Skin epidermis (tissue), 12 donors: Measurements from ENCODE around the gene PSMB5.
A peak's percentile ranks its signal among the peaks of the same experiment; 100 is the strongest.

Experiments used
- H3K27ac ChIP-seq, 21 experiments: fragments of 200-600 bp; sonication (generic) in 11 of 21; one replicate each; pipeline ENCODE4 v1.5.0; 2020; ENCODE audit warnings: mild to moderate bottlenecking in 3 of 21, inconsistent platforms in 2 of 21, moderate library complexity in 2 of 21
- H3K4me3 ChIP-seq, 7 experiments: fragments of 200-600 bp; sonication (generic) in 2 of 7; one replicate each; pipeline ENCODE4 v1.5.0; 2020; ENCODE audit warnings: inconsistent platforms in 2 of 7, mild to moderate bottlenecking in 2 of 7, moderate library complexity in 1 of 7

The PSMB5 gene

DNA sequence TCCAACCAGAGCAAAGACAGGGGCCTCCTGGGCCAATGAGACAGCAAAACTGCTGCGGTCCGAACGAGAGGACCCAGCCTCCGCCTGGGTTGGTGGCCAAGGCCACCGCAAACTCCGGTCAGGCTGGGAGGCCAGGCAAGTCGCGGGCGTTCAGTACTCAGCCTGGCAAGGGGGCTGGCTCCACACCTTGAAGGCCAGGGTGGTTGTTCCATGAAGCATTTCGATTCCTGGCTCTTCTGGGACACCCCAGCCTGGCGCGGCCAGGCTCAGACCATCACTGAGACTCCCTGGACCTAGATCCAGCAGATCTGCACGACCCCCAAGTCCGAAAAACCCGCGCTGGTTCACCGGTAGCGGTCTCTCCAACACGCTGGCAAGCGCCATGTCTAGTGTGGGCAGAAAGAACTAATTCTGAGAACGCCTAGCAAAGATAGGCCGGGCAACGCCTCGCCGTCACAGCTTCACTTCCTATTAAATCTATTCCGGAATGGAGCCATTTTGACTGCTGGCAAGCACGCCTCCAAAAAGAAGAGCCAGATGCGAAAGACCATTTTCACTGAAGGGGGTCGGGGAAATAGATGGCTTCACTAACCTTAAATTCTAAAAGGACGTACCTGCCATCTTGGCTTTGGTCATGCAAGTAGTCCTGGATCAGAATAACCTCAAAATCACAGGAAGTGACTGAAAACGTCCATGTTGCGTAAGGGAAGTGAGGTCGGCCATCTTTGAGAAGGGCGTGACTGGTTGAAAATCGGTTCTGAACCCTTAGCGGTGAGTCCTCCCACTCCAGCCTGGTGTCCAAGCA, at the start of gene PSMB5:
TSS of gene PSMB5 (minus strand) at position 403 of the 805 bp plus-strand sequence. CDS start at position 384, 19 bp downstream.
- H3K27ac ChIP-seq = peak within 1 kb of the TSS; percentile 85 to 99 (median 95)
- peak within 1 kb of the TSS; percentile 56 to 95 (median 85) for H3K4me3 ChIP-seq

DNA sequence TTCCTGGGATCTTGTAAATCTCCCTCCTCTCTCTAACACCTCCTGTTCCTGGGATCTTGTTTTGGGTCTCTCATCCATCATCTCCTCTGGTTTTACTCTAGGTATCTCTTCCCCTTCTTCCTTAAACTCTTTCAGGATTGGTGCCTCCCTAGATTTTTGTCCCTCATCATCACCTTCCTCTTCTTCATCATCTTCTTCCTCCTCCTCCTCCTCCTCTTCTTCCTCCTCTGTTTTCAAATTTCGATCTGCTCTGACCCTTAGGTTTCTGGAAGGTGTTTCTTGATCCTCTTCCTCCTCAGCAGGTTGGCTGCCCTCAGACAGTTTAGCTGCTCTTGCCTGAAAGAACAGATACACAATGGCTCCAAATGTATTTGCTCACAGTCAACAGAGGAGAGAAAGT, 45.8 kb upstream of the PSMB5 start:
- H3K27ac ChIP-seq = peak overlapping the region in 6 of 21 experiments; percentile 30 to 80 (median 76)
- H3K4me3 ChIP-seq = no peak overlapping the region

DNA sequence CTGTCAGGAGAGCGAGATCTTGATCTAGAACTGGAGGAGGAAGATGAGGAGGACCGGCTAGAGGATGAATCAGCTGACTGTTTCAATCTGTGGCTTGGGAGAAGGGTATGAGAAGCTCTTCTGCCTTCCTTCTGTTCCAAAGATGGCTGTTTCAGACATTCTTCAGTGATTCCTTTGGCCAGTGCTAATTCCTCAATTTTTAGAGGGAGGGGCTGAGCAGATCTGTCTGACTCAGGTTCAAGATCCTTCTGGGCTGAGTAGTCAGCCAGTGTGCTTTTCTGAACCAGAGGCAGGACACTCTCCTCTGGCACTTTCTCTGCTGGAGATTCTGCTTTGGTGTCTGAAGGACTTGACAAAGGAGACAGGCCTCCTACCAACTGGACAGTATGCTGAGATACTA, 45.0 kb upstream of the PSMB5 start:
- Histone ChIP-seq H3K4me3 (no peak overlapping the region), H3K27ac (peak overlapping the region in 13 of 21 experiments; percentile 19 to 80 (median 56))

DNA sequence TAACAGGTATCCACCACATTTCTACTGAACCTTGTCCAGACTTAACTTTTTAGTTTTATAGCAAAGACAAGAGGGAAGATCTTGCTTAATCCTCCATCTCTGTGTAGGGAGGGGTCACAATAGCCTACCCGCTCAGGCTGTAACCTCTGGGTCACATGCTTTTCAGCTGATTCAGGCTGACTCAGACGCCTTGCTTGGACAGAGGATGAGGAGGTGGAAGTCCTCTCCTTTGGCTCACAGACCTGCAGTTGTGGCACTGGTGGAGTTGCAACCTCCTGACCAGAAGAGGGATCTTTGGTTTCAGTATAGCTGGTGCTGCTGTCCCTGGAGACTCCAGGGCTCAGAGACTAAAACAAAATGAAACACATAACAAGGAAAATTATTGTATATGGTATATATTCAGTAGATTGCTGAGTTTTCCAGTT, 44.0 kb upstream of the PSMB5 start:
- Histone ChIP-seq H3K27ac (peak overlapping the region in 18 of 21 experiments; percentile 6 to 80 (median 54)), H3K4me3 (no peak overlapping the region)

DNA sequence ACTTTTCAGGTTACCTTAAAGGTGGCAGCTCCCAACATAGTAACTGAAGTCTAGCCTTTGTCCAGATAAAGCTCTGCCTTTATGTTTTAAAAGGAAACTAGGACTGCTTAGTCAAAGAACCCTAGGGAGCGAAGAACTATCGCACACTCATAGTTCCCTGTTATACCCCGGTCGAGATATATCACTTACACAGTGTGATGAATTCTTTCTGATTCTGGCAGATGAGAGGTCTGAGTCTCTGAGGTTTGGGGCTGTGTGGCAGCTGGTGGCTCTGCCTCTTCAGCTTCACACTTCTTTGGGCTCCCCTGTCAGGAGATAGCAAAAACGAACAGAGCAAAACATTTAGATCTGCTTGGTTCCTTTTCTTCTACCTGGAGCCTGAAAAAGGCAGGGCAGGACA, 43.3 kb upstream of the PSMB5 start:
- Histone ChIP-seq H3K27ac (peak overlapping the region in 16 of 21 experiments; percentile 6 to 80 (median 58)), H3K4me3 (no peak overlapping the region)

DNA sequence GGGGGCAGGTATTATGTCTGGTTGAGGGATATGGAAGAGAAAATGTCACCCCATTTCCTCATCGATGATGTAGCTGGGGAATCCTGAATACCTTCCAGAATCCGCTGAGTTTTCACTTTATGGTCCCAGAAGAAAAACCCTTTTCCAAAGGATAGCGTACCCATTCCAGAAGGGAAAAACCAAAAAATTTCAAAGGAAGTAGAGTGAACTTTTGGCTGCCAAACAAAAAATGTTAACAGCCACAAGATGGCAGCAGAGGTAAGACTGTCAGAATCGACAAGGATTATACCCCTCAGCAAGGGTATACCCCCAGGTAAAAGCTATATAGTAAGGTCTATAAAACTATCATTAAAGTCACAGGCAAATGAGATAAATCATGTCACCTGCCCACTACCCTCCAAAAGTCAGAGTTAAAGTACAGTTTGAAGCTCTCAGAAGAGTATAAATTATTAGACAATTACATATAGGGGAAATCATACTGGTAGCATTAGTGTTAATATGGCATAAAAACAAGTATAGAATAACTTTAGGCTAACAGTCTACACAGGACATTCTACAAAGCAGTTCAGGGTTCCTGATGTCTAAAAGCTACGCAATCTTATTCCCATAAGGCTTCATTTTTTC, 42.2 kb upstream of the PSMB5 start:
- no peak overlapping the region for H3K27ac ChIP-seq
- no peak overlapping the region for H3K4me3 ChIP-seq

DNA sequence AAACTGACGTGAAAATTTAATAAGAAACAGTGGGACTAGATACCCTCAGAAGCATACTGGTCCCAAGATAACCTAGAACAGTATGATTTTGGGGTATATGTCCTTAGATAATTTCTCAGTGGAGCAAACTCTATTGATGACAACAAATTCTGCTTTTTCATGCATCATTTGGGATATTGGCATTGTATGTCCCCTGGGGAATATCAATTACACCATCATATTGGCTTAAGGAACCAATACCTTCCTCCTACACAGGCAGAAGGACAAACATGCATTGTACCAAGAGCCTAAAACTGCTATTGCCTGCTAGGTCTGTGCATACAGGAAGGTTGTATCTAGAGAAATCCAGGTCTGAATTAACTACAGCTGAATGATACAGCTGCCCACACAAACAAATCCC, 40.2 kb upstream of the PSMB5 start:
- H3K27ac ChIP-seq = peak overlapping the region in 1 of 21 experiments; percentile 8
- H3K4me3 ChIP-seq = no peak overlapping the region

DNA sequence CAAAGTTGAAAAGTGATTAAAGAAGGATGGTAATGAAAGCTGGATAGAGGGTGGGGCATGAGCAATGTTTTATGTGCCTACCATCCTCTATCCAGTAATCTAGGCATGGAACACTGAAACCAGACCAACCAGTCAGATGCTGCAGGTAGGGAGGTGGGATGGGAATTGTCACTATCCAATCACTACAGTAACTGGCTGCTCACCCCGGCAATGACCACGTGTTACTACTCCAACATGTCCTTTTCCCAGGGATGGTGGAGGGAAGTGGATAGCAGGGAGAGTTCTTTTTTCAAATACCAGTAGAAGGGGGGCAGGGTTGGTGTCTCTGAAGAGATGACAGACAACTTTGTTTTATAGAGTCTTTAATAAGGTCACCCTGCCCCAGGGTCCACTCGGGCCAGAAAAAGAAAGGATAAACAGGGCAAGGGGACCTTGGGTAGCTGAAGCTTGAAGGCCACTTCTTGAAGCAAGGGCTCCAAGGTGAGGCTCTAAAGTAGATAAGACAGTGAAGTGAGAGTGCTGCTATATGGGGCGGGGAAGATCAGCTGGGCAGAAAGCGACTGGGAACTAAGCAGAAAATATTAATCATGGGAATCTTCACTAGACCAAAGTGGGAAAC, 37.3 kb upstream of the PSMB5 start:
- Histone ChIP-seq H3K4me3 (peak overlapping the region in 4 of 7 experiments; percentile 44 to 61 (median 59)), H3K27ac (peak overlapping the region in 20 of 21 experiments; percentile 54 to 91 (median 81))

DNA sequence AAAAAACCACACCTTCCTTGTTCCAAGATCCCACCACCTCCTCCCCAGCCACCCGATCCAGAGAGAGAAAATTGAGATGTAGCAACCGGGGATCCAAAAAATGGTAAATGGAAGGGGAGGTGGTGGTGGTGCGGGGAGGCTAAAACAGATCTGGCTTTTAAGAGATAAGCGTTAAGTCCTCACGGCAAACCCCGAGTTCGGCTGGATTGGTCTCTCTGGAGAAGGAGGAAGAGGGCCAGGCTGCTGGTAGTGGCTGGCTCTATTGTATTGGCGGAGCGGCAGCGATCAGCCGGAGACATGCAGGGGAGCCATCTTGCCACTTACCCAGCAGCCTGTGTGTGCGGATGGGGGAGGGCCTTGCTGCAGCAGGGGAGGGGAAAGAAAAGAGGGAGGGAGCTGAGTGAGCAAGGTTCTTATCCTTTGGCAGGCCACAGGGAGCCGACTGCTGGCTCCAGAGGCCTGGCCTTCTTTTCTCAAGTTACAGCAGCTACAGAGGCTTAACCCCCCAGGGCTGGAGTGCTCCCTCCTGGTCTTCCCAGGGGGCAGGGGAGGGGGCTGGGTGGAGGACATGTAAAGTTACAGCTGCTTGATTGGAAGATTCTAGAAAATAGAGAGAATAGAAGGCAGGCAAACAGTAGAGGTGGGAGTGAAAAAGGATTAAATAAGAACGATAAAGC, 36.7 kb upstream of the PSMB5 start:
- peak overlapping the region; percentile 44 to 61 (median 59) for H3K4me3 ChIP-seq

DNA sequence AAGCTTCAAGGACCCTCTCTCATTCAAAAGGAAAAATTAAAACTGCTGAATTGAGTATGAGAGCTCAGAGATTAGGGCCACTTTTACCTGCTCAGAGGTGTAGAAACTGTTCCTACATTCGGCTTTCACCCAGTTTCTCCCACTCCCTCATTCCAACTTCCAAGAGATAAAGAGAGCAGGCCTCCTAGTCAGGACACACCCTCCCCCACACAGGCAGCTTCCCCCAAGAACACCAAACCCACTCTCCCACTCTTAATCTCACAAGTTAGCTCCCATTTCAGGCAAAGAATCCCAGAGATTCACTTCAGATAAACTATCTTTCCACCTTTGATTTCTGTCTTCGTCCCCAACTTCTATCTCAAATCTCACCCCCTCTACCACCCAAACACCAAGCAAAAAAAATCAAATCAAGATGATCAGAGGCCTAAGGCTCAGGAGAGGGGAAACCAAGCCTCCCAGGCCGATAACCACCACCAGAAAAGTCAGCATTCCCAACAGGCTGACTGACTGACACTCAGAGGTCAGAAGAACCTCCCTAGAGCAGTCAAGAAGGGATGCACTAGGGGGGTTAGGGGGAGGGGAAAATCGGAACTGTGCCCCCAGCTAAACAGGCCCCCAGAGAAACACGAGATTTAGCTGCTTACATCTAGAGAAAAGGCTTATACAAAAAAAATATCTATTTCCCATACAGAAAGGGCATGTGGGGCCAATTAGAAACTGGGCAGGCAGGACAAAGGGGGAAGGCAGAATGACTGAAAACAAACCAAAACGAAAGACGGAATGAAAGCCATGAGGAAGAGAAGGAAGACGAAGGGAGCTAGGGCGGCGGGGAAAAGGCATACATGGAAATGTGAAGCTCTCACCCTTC, 35.8 kb upstream of the PSMB5 start:
- peak overlapping the region in 20 of 21 experiments; percentile 54 to 91 (median 81) for H3K27ac ChIP-seq
- peak overlapping the region; percentile 44 to 61 (median 59) for H3K4me3 ChIP-seq

More for the DNA sequence above, 36.7 kb upstream of the PSMB5 start:
- peak overlapping the region in 20 of 21 experiments; percentile 54 to 91 (median 81) for H3K27ac ChIP-seq

DNA sequence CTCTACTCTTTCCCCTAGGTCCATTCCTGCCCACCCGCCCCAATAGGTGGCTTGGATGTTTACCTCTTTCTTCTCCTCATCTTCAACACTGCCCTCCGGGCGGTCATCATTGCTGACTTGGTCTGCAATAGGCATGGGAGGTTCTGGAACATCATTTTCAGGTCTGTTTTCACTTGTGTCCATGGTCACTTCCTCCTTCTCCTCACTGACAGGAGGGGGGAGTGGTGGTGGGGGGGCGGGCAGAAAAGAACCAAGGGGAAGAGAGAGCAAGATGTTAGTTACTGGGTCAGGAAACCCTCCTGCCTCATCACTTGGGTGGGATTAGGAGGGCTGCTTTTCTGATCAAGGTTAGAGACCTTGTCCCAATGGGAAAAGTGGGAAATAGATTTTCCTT, 34.7 kb upstream of the PSMB5 start:
- Histone ChIP-seq H3K27ac (peak overlapping the region in 4 of 21 experiments; percentile 5 to 72 (median 48)), H3K4me3 (no peak overlapping the region)

DNA sequence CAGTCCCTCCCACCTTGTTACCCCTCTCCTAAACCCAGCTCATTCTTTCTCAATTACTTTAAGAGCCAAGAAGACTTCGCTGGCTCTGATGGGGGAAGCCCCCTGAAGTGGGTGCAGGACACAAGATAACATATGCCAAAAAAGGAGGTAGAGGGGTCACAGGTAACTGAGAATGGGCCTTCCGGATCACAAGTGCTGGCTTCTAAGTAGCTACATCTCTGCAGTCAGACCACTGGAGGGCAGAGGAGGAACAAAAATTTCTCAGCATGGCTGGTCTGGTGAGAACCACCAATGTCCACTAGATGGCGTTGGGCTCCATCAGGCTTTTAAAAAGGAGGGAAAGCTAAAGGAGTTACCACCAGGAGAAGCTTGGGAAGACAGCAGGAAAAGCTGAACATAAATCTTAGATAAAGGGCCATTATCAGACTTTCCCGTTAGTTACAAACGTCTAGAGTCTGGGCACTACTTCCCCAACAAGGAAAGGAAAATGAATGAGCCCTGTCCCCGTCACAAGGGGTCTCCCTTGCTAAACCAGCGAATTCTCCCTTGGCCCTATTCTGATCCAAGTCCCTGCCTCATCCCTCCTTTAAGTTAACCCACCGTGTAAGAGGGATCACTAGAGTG, 34.2 kb upstream of the PSMB5 start:
- Histone ChIP-seq H3K4me3 (no peak overlapping the region), H3K27ac (peak overlapping the region in 3 of 21 experiments; percentile 5 to 48 (median 47))

DNA sequence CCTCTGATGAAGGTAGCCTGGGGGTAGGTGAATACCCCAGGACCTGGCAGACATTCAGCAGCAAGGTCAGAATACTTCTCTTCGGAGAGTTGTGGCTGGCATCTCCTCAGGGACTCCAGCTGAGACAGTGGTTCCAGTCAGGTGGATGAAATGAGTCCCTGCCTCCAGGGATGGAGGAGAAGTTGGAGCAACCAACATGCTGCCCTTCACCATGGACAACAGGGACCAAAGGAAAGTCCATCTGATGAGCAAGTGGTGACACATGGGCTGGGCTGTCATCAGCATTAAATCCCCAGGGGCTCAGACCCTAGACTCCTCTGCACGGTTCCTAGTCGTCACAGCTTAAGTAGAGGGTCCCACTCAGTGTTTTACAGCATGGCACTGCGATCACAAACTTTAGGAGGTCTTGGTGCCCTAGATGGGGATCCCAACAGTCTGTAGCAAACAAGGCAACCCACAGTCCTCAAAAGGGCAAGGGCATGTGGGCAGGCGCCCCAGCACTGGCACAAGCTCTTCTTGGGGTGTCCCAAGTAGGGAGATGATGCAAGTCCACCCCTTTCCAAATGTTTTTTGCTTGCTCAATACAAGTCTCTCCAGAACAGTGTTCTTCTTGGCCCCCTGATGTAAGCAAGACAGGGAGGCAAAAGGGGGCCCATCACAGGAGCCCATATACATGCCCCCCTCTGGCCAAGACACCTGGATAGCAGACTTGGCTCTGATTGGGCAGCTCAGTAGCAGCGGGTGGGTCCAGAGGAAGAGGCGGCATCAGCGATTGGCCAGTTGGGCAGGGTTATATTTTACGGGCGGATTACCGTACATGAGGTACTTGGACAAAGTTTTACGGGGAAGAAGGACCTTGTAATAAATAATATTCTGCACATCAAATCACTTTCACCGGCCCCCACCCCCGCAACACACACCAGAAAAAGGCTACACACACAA, 33.4 kb upstream of the PSMB5 start:
- Histone ChIP-seq H3K27ac (peak overlapping the region in 1 of 21 experiments; percentile 5), H3K4me3 (no peak overlapping the region)

DNA sequence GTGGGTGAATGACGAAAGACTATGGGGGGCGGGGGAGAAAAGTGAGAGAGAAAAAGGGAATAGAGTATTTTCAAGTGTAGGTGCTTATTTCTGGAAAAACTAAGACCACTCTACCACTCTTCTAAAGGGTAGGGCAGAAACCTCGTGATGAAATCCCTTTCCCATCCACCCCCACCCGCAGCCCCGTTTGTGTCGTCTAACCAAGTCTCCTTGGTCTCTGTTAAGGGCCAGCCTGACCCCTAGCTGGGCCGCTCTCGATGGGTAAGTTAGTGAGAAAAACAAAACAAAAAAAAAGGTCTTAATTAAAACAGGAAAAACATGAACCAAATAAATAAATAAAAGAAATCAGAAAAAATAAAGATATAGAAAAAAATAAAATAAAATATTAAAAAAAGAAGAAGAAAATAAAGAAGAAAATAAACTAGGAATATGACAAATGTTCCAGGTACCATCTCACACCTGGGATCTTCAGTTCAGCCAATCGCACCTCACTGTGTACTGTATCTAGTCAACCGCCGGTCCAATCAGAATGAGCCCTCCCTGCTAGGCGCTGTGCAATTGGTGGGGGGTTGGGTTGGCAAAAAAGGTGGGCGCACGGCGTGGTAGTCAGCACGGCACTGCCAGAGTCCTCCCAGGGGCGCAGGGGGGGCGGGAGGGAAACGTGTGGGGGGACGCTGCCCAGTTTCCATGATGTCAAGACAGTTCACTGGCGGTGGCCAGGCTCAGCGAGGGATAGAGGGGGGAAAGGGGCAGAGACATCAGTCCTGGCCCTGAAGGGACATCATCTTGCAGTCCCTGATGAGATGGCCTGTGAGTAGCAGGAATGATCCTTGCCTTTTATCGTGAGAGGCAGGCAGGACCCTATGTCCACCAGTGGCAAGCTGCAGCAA, 32.4 kb upstream of the PSMB5 start:
- no peak overlapping the region for H3K4me3 ChIP-seq
- H3K27ac ChIP-seq = no peak overlapping the region

DNA sequence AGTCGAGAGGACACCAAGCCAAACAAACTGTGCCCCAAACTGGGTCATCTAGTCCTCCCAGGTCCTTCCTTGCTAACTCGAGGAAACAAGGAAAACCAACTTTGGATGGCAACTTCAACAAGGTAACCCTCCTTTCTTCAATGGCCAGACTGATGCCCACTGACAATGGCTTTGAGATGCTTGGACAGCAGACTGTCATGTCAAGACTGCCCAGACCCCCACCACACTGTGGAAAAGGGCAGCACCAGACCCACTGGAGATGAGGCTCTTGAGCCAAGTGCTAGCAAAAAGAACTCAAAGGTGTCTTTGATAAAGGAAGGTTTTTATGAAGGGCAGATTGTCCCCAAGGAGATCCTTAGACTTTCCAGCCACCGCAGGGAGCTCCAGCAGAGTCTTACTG, 31.7 kb upstream of the PSMB5 start:
- H3K27ac ChIP-seq = peak overlapping the region in 1 of 21 experiments; percentile 1
- no peak overlapping the region for H3K4me3 ChIP-seq

DNA sequence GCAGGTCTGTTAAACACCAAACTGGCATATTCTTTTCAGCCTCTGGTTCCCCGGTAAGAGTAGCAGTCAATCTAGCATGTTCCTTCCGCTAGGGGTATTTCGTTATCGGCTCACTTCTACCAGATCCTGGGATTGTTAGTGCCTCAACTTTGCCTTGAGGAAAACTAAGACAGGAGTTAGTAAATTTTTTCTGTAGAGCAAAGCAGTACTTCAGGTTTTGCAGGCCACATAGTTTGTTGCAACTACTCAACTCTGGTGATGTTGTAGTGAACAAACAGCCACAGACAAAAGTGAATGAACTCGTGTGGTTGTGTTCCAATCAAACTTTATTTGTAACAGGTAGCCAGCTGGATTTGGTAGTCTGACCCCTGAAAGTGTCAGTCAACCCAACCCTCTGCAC, 28.9 kb upstream of the PSMB5 start:
- H3K27ac ChIP-seq = no peak overlapping the region
- H3K4me3 ChIP-seq = no peak overlapping the region
